AG04450 (cell line): Measurements from ENCODE around the gene XXYLT1. TPM values are rescaled to one million over a fixed set of nuclear protein-coding genes. Genes with fewer than 3 reads are reported as not detected.

Experiments
- CTCF ChIA-PET: fragments of 300-600, 350-600 bp; formaldehyde crosslinking; extraction: SDS; loops from one replicate; lab custom pipeline; 2022; ENCODE audit warnings: antibody characterized with exemption, inconsistent platforms; lab: Charles Lee
- POLR2A ChIA-PET: fragments of 350-600 bp; formaldehyde crosslinking; extraction: SDS; loops from one replicate; lab custom pipeline; 2021; ENCODE audit warnings: antibody characterized with exemption, inconsistent platforms; lab: Yijun Ruan, JAX
- DNase-seq: peaks from one replicate; pipeline ENCODE4 v3.0.0-alpha.2; 2011; ENCODE audit warnings: low read depth, low spot score
- H3K27ac ChIP-seq: one replicate; pipeline ENCODE4 v1.5.1; 2012; ENCODE audit warnings: low read depth, low read length, control low read depth
- H3K27me3 ChIP-seq: one replicate; pipeline ENCODE4 v1.6.0; 2012; ENCODE audit warnings: low read length; ENCODE audit not compliant: control insufficient read depth, insufficient read depth
- H3K4me3 ChIP-seq: 2 replicates; pipeline ENCODE4 v1.5.1; 2011; ENCODE audit warnings: mild to moderate bottlenecking, low read depth, low read length, control low read depth
- H3K9me3 ChIP-seq: 2 replicates; pipeline ENCODE4 v1.5.1; 2012; ENCODE audit warnings: low read length; ENCODE audit not compliant: control insufficient read depth, insufficient read depth
- polyA plus RNA-seq: library from polyadenylated mRNA; depleted of rRNA; stranded (reverse); fragments of >200 nt; gene quantifications from 2 replicates; pipeline ENCODE4 v1.2.3, GENCODE V29; 2011
- TF ChIP-seq, protein P1 (sequence below): IDR thresholded peaks from 2 replicates; pipeline ENCODE4 v1.5.1; 2011; ENCODE audit warnings: low read depth, low read length, control low read depth, inconsistent platforms

XXYLT1 gene
- polyA plus RNA-seq, 1 experiment: 16.5 TPM

GRCh38 chr3:195207731-195208130 lies 63.2 kb downstream of the XXYLT1 start:
- peaks cover 6% of the 10 kb centered on the region; the same call in 1 of the 2 replicates for H3K9me3 ChIP-seq
- TF ChIP-seq, protein P1, sequence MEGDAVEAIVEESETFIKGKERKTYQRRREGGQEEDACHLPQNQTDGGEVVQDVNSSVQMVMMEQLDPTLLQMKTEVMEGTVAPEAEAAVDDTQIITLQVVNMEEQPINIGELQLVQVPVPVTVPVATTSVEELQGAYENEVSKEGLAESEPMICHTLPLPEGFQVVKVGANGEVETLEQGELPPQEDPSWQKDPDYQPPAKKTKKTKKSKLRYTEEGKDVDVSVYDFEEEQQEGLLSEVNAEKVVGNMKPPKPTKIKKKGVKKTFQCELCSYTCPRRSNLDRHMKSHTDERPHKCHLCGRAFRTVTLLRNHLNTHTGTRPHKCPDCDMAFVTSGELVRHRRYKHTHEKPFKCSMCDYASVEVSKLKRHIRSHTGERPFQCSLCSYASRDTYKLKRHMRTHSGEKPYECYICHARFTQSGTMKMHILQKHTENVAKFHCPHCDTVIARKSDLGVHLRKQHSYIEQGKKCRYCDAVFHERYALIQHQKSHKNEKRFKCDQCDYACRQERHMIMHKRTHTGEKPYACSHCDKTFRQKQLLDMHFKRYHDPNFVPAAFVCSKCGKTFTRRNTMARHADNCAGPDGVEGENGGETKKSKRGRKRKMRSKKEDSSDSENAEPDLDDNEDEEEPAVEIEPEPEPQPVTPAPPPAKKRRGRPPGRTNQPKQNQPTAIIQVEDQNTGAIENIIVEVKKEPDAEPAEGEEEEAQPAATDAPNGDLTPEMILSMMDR: no peak
- no peak for DNase-seq
- ChIA-PET POLR2A (no interaction called here), CTCF (interaction anchor here (0.9 kb wide), 1 partner anchor 22 kb away, joined by 4 read pairs; no protein-coding TSS in a partner anchor)
- H3K27ac ChIP-seq: no peak overlapping the region
- no peak overlapping the region for H3K4me3 ChIP-seq
- H3K27me3 ChIP-seq: no peaks in the 10 kb centered on the region

- H3K9me3 ChIP-seq: peaks cover 6% of the 10 kb centered on the region; the same call in 1 of the 2 replicates
- POLR2A ChIA-PET: no interaction called here
- no peak for DNase-seq
- H3K27me3 ChIP-seq: no peaks in the 10 kb centered on the region
- H3K27ac ChIP-seq: no peak overlapping the region
- H3K4me3 ChIP-seq: no peak overlapping the region
- TF ChIP-seq, protein P1: no peak
- CTCF ChIA-PET: interaction anchor here (0.9 kb wide), 1 partner anchor 22 kb away, joined by 4 read pairs; no protein-coding TSS in a partner anchor
These were observed 63.9 kb downstream of the XXYLT1 start for GRCh38 chr3:195207056-195207455.

DNA sequence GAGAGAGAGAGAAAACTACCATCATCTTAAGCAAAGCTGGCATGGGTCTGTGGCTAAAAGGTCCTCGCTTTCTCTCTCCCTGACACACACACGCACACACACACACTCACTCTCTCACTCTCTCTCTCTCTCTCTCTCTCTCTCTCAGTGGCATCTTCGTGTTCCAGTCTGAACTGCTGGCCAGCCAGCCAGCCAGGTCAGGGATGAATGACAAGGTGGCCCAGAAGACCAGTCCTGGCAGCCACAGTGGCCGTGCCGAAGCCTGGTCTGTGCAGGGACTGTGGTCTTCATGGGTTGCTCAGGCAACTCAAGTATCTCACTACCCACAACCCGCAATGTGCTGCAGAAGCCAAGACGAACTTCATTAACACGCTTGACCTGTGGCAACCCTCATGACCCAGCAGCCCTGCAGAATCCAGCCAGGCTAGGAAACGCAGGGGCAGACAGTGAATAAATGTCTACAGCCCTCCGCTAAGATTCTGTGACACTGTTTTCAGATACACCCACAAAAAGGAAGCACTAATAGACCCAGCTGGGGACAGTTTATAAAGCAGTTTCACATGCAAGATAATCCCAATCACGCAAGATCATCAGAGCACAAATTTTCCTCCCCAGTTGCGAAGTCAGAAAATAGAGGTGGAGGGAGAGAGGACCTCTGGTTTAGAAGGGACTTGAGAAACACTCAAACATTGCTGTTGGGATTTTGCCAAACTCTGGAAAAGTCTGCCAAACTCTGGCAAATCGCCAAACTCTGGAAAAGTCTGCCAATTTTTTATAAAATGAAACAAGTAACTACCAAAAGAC lies 66.4 kb downstream of the XXYLT1 start:
- TF ChIP-seq, protein P1: no peak
- ChIA-PET CTCF (no interaction called here), POLR2A (interaction anchor here (0.6 kb wide), 1 partner anchor 13 kb away, joined by 3 read pairs; no protein-coding TSS in a partner anchor)
- DNase-seq: no peak
- no peaks in the 10 kb centered on the region for H3K27me3 ChIP-seq
- no peak overlapping the region for H3K27ac ChIP-seq
- H3K9me3 ChIP-seq: peaks cover 6% of the 10 kb centered on the region; the same call in 1 of the 2 replicates
- no peak overlapping the region for H3K4me3 ChIP-seq

DNA sequence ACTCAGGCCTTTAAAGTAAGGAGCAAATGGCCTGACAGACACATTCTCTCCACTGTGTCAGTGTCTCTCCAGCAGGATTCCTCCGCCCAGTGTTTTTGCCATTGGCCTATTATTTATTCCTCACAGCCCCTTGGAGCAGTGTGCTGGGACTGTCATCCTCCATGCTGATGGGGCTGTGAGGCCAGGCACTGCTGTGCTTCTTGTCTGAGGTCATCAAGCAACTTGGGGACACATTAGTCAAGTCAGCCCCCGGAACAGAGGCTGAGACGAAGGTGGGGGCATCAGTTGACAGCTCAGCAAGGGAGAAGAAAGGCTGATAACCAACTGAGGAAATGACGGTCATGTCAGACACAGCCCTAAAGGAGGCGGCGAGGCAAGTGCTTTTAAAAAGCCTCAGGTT lies 67.4 kb downstream of the XXYLT1 start:
- ChIA-PET POLR2A (no interaction called here), CTCF (no interaction called here)
- TF ChIP-seq, protein P1: no peak
- peaks cover 6% of the 10 kb centered on the region; the same call in 1 of the 2 replicates for H3K9me3 ChIP-seq
- no peak overlapping the region for H3K27ac ChIP-seq
- no peak overlapping the region for H3K4me3 ChIP-seq
- H3K27me3 ChIP-seq: no peaks in the 10 kb centered on the region
- DNase-seq: no peak

DNA sequence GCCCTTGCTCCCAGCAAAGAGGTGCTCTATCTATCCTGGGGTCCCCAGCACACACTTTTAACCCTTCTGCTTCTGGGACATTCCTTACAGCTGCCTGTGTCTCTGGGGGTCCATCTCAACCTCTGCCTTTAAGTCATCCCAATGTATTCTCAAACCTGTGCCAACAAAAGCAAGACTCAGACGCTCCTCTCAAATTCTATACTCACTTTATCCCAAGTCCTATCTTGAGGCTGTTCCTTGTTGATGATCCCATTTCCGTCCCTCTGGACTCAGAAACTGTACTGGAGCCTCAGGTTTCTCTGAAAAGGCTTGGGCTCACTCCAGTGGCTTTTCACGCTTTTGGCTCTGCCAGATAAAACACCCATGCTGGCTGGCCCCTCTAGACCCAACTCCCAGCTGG lies 69.7 kb downstream of the XXYLT1 start:
- ChIA-PET POLR2A (no interaction called here), CTCF (no interaction called here)
- H3K9me3 ChIP-seq: peaks cover 2% of the 10 kb centered on the region; the same call in 1 of the 2 replicates
- TF ChIP-seq, protein P1: no peak
- DNase-seq: no peak
- H3K27ac ChIP-seq: peak overlapping the region; percentile 31
- H3K27me3 ChIP-seq: no peaks in the 10 kb centered on the region
- no peak overlapping the region for H3K4me3 ChIP-seq
